AG10803 (cell line): Measurements from ENCODE around the gene CHURC1.

Source experiments
- DNase-seq: peaks from one replicate; pipeline ENCODE4 v3.0.0; 2010; ENCODE audit warnings: low read depth
- H3K4me3 ChIP-seq: 2 replicates; pipeline ENCODE4 v1.5.1; 2011; ENCODE audit warnings: mild to moderate bottlenecking, low read length, control low read depth
- TF ChIP-seq, protein P1 (sequence below): conservative IDR thresholded peaks from 2 replicates; pipeline ENCODE4 v1.5.1; 2011; ENCODE audit warnings: mild to moderate bottlenecking, low read length, control low read depth, inconsistent platforms

The CHURC1 gene

DNA sequence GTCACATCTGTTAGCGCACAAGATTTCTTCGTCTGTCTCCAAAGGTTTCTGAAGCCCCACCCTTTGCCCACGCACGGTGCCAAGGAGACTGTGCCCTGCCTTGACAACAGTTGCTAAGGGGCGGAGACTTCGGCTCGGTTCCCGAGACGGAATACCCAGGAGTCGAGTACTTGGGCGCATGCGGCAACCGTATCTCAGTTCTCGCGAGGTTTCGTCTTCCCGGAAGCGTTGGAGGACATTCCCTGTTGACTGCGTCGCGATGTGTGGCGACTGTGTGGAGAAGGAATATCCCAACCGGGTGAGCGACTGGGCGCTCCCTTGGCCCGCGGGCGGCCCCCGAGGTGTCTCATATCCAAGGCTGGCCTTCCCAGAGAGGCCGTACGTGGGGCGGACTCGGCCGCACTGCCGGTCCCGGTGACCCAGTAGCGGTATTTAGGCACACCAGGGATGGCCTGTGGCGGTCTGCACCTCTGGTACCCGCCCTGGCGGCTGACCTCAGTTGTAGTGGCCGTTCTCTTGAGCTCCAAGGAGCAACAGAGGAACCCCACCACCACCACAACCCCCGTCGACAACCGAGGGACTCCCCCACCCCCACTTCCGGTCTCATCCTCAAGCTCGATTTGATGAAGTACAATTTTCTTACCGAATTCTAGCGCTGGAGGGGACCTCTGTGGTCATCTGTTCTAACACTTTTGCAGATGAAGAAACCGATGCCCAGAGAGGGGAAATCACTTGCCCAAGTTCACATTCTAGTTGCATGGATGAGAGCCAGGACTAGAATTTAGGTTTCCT, at the start of gene CHURC1:
TSS of gene CHURC1 (plus strand) at position 219 of the 792 bp plus-strand sequence. CDS start at position 260, 41 bp downstream.
- peak; percentile 98 for DNase-seq
- H3K4me3 ChIP-seq, result peak within 1 kb of the TSS; percentile 97
- TF ChIP-seq, protein P1, sequence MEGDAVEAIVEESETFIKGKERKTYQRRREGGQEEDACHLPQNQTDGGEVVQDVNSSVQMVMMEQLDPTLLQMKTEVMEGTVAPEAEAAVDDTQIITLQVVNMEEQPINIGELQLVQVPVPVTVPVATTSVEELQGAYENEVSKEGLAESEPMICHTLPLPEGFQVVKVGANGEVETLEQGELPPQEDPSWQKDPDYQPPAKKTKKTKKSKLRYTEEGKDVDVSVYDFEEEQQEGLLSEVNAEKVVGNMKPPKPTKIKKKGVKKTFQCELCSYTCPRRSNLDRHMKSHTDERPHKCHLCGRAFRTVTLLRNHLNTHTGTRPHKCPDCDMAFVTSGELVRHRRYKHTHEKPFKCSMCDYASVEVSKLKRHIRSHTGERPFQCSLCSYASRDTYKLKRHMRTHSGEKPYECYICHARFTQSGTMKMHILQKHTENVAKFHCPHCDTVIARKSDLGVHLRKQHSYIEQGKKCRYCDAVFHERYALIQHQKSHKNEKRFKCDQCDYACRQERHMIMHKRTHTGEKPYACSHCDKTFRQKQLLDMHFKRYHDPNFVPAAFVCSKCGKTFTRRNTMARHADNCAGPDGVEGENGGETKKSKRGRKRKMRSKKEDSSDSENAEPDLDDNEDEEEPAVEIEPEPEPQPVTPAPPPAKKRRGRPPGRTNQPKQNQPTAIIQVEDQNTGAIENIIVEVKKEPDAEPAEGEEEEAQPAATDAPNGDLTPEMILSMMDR, result no peak

DNA sequence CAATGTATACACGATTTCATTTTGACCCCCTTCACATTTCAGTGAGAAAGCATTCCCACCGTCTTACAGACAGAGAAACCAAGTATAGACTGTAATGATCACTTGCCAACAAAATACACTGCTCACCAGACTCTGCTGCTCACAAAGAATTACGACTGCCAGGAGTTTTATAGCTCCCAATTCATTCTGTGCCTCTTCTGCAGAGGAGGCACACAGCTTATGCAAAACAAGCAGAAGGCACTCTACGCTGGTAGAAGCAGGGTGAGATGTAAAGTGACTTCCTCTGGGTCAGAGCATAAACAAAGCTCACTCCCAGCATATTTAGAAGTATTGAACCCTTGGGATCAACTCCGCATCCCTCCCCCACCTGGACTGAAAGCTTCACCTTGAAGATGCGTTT, 49.1 kb upstream of the CHURC1 start:
- DNase-seq, result no peak
- TF ChIP-seq, protein P1, result no peak
- H3K4me3 ChIP-seq, result no peak overlapping the region

DNA sequence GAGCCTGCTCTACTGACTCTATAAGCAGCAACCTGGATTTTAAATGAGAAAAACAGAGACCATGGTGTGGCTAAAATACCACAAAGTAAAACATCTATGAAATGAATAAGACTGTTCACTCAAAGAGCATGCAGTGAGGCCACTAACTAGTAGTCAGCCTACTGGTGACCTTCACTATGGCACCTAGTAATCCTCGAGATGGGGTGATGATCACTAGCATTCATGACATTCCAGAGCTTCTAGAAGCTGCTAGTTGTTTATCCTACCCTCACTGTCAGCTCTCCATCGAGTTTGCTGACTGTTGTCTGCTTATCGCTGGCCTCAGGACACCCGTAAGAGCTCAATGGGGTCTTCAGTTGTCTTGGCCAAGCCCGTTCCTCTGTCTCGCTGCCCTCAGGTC, 48.3 kb upstream of the CHURC1 start:
- no peak overlapping the region for H3K4me3 ChIP-seq
- TF ChIP-seq, protein P1, result no peak
- no peak for DNase-seq

DNA sequence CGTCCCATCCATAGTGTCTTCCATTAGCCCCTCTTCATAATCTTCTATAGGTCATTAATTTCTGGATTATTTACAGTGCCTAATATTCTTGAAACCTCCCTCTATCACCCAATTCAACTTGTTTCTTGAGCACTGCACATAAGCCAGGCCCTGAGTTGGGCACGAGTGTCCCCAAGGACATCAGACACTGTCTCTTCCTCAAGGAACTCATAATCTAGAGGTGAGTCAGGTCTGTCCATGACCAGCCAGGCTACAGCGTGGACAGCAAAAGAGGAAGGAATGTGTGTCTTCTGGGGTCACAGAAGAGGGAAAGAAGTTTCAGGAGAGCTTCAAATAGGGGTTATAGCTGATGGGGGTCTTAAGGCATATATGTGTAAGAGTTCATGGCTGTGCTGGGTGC, 47.1 kb upstream of the CHURC1 start:
- H3K4me3 ChIP-seq, result no peak overlapping the region
- DNase-seq, result no peak
- TF ChIP-seq, protein P1, result no peak

DNA sequence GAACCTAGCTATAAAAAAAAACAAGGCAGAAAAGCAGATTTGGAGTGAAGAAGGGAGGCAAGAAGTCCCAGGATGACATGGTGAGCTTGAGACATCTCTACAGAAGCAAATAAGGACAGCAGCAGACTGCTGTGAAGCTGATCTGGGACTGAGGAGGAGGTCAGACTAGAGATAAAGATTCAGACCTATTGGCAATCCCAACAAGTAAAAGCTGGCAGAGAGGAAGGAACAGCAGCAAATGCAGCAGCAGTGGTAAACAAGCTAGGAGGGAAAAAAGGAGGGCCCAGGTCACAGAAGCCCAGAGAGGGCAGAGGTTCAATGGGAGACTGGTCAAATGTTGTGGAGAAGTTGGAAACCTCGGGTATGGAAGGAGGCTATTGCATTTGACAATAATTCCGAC, 45.9 kb upstream of the CHURC1 start:
- TF ChIP-seq, protein P1, result no peak
- no peak for DNase-seq
- no peak overlapping the region for H3K4me3 ChIP-seq

DNA sequence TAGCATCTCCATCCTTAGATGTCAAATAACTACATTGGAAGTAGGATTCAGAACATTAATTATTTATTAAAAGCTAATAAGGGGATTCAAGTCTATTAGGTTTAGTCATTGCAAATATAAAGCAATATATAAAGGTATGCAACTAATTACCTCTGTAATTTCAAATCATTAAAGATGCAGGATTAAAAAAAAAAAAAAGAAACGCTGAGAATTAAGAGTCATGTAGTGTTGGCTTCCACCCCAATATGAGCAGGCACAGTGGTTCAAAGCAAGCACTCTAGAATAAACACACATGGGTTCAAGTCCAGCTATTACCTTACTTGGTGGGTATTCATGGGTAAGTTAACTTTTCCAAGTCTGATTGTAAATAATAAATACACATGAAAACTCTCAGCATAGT, 45.4 kb upstream of the CHURC1 start:
- no peak for DNase-seq
- no peak overlapping the region for H3K4me3 ChIP-seq
- TF ChIP-seq, protein P1, result no peak

DNA sequence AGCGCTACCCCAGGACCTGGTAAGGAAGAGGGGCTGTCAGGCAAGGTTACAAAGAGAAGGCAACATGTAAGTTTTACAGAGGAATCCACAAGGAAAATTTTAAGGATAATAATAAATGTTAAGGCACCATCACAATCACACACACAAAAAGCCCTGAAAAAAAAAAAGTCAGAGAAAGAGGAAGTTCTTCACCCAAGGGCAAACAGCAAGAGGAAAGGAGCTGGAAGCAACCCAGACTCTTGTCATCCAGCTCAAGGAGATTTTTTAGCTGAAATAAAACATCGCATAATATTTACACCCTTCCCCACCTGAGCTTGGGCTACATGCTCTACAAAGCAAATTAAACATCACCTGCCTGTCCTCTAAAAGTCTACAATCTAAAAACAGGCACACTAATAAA, 44.1 kb upstream of the CHURC1 start:
- TF ChIP-seq, protein P1, result no peak
- DNase-seq, result no peak
- no peak overlapping the region for H3K4me3 ChIP-seq
